ENCODE results near the gene C2CD3. TPM values are rescaled to one million over a fixed set of nuclear protein-coding genes. Genes with fewer than 3 reads are reported as not detected.

Gene C2CD3
- total and polyA plus RNA-seq, 2 donors = 12.2 to 13.6 TPM

DNA sequence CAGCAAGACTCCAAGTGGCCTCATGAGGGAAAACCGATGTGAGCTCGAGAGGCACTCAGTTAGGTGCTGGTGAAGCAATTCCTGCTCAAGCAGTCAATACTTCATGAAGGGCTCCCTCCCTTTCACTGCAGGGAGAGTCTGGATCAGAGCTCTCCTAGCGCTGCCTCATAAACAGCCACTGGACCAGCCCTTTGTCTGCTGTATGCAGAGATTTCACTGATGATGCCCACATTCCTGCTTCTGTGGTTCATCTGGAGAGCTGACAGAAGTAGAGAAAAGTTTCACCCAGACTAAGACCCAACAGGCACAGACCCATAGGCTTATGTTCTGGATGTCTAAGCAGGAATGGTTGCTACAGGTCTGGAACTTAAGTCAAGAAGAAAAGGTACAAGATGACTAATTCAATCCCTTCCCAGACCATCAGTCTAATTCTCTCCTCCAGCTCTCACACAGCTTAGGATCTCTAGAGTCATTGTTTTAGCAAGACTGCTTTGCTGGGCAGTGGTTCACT is 192.2 kb downstream of the C2CD3 start:
- H3K4me1 ChIP-seq (ENCODE audit: control insufficient read depth in 2 of 2, insufficient read depth in 2 of 2, low read length in 2 of 2) = peaks cover 53 to 78% of the 10 kb centered on the region in 2 donors
- H3K27ac ChIP-seq (ENCODE audit: low read depth in 1 of 2, low read length in 1 of 2) = peak overlapping the region; percentile 91 to 96
- no peak for DNase-seq (ENCODE audit: low read depth in 6 of 9, low spot score in 9 of 9)
- WGBS = 97% methylated on average over 3 of the region's 3 CpGs
- peak overlapping the region; percentile 21 to 96 for H3K4me3 ChIP-seq (ENCODE audit: low read length in 2 of 2)
- H3K9me3 ChIP-seq (ENCODE audit: control insufficient read depth in 2 of 2, insufficient read depth in 1 of 2, low read length in 1 of 2) = peaks cover 1 to 3% of the 10 kb centered on the region in 2 donors
- no peaks in the 10 kb centered on the region for H3K27me3 ChIP-seq (ENCODE audit: control insufficient read depth in 2 of 2, insufficient read depth in 1 of 2, low read length in 1 of 2)
- H3K36me3 ChIP-seq (ENCODE audit: control insufficient read depth in 2 of 2, insufficient read depth in 2 of 2, low read length in 1 of 2) = peaks cover 65 to 73% of the 10 kb centered on the region in 2 donors

DNA sequence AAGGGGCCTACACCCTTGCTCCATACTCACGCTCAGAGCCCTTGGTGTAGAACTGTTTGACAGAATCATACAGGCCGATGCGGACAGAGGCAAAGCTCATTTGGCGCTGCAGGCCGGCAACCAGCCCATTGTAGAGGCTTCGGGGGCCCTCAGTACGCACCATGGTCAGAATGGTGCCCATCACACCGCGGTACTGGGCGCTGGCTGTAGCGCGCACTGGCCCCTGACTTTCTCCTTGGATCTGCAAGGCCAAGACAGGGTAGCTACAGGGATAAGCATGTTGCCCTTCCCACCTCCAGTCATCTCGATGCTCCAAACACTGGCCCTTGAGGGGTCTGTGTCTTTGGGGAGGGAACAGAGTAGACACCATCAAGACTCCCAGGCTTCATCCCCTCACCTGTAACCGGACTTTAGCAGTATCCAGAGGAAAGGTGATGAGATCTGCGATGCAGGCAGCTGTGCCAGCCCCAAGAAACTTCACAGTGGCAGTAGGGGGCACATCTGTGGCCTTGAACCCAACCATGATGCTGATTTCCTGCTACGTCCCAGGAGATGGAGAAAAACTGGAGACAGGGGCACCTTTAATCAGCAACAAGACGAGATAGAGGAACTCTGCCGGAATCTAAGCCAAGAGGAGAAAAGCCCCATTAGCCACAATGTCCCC is 192.8 kb downstream of the C2CD3 start:
- Histone ChIP-seq H3K36me3 (ENCODE audit: control insufficient read depth in 2 of 2, insufficient read depth in 2 of 2, low read length in 1 of 2) (peaks cover 66 to 77% of the 10 kb centered on the region in 2 donors), H3K4me1 (ENCODE audit: control insufficient read depth in 2 of 2, insufficient read depth in 2 of 2, low read length in 2 of 2) (peaks cover 59 to 81% of the 10 kb centered on the region in 2 donors), H3K4me3 (ENCODE audit: low read length in 2 of 2) (no peak overlapping the region)

DNA sequence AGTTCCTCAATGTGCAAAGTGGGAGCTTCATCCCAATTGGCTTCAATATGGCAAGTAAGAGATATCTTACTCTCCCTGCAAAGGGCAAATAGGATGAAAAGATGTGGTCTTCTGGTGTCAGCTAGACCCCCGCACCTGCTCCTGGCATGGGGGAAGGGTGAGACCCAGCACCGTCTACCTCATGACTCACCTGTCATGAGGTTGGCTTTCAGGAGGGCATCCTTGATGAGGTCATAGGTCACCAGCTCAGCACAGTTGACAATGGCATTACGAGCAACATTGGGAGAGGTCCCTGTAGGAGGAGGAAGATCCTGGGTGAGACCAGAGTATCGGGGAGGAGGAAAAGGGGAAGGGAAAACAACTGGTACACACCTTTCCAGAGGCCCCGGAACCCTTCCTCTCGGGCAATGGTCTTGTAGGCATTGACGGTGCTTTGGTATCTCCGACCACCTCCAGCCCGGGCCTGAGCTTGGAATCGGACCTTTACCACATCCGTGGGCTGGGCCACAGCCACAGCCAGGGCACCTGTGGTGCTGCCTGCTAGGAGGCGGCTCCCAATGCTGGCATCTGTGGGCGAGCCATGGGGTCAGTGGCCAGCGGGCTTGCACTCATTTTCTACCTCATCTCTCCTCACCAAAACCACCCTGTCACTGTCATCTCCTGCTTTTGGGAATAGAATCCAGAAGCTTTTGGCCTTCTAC is 194.2 kb downstream of the C2CD3 start:
- H3K9me3 ChIP-seq (ENCODE audit: control insufficient read depth in 2 of 2, insufficient read depth in 1 of 2, low read length in 1 of 2) = peaks cover 1 to 3% of the 10 kb centered on the region in 2 donors
- no peak for DNase-seq (ENCODE audit: low read depth in 6 of 9, low spot score in 9 of 9)
- H3K27me3 ChIP-seq (ENCODE audit: control insufficient read depth in 2 of 2, insufficient read depth in 1 of 2, low read length in 1 of 2) = no peaks in the 10 kb centered on the region
- 95% methylated on average over 14 of the region's 14 CpGs for WGBS
- H3K27ac ChIP-seq (ENCODE audit: low read depth in 1 of 2, low read length in 1 of 2) = peak overlapping the region; percentile 27 to 54
- H3K4me3 ChIP-seq (ENCODE audit: low read length in 2 of 2) = no peak overlapping the region
- peaks cover 63 to 92% of the 10 kb centered on the region in 2 donors for H3K4me1 ChIP-seq (ENCODE audit: control insufficient read depth in 2 of 2, insufficient read depth in 2 of 2, low read length in 2 of 2)
- H3K36me3 ChIP-seq (ENCODE audit: control insufficient read depth in 2 of 2, insufficient read depth in 2 of 2, low read length in 1 of 2) = peaks cover 65 to 77% of the 10 kb centered on the region in 2 donors

More for the DNA sequence above, 192.8 kb downstream of the C2CD3 start:
- DNase-seq (ENCODE audit: low read depth in 6 of 9, low spot score in 9 of 9) = no peak
- H3K27ac ChIP-seq (ENCODE audit: low read depth in 1 of 2, low read length in 1 of 2) = peak overlapping the region; percentile 47 to 96
- peaks cover 1 to 3% of the 10 kb centered on the region in 2 donors for H3K9me3 ChIP-seq (ENCODE audit: control insufficient read depth in 2 of 2, insufficient read depth in 1 of 2, low read length in 1 of 2)
- 98% methylated on average over 18 of the region's 18 CpGs for WGBS
- no peaks in the 10 kb centered on the region for H3K27me3 ChIP-seq (ENCODE audit: control insufficient read depth in 2 of 2, insufficient read depth in 1 of 2, low read length in 1 of 2)

DNA sequence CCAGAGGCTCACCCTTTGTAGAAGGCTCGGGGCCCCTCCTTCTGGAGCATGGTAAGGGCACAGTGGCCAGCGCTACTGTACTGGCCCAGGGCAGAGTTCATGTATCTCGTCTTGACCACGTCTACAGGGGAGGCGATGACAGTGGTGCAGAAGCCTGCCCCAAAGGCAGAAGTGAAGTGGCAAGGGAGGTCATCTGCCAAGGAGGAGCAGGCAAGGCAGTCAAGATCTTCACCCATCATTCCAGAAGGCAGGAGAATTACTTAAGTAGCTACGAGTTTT is 195.4 kb downstream of the C2CD3 start:
- peaks cover 1 to 3% of the 10 kb centered on the region in 2 donors for H3K9me3 ChIP-seq (ENCODE audit: control insufficient read depth in 2 of 2, insufficient read depth in 1 of 2, low read length in 1 of 2)
- WGBS = 98% methylated on average over 6 of the region's 6 CpGs
- DNase-seq (ENCODE audit: low read depth in 6 of 9, low spot score in 9 of 9) = no peak
- H3K27me3 ChIP-seq (ENCODE audit: control insufficient read depth in 2 of 2, insufficient read depth in 1 of 2, low read length in 1 of 2) = no peaks in the 10 kb centered on the region
- peaks cover 56 to 86% of the 10 kb centered on the region in 2 donors for H3K4me1 ChIP-seq (ENCODE audit: control insufficient read depth in 2 of 2, insufficient read depth in 2 of 2, low read length in 2 of 2)
- peaks cover 54 to 67% of the 10 kb centered on the region in 2 donors for H3K36me3 ChIP-seq (ENCODE audit: control insufficient read depth in 2 of 2, insufficient read depth in 2 of 2, low read length in 1 of 2)
- no peak overlapping the region for H3K4me3 ChIP-seq (ENCODE audit: low read length in 2 of 2)
- H3K27ac ChIP-seq (ENCODE audit: low read depth in 1 of 2, low read length in 1 of 2) = peak overlapping the region in 1 of 2 donors; percentile 71

DNA sequence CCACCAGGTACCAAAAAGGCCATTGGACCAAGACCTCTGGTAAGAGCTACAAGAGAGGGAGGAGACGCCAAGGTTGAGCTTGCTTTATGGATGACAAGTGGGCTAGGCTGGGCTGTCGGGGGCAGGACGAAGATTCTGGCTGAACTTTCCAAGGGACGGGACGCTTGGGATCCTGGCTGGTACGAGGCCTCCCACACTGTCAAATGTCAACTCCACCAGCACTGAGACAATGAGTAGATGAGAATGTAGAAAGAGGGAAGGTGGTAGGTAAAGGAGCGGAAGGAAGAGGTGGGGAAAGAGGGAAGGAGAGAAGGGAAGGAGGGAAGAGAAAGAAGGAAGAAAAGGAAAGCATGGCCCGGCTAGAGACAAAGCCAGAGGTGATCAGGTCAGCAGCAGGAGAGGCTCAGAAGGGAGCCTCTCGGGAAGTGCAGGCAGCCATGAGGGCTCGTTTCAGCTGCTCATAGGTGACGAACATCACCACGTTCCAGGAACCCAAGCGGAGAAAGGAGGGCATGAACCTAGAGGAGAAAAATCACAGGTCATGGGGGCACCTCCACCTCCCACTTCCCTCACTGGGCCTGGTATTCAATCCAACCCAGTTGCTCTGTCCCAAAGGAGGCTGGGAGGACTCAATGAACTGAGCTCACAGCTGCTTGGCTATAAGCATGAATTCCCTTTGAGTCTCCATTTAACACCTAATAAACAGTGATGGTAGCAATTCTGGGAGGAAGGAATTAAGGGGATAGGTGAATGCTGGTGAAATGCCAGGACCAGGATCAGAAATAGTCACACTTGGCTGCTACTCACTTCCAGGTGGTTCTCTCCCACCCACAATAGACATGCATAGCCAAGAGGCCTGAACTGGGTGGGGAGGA is 196.0 kb downstream of the C2CD3 start:
- peaks cover 60 to 86% of the 10 kb centered on the region in 2 donors for H3K4me1 ChIP-seq (ENCODE audit: control insufficient read depth in 2 of 2, insufficient read depth in 2 of 2, low read length in 2 of 2)
- 98% methylated on average over 13 of the region's 13 CpGs for WGBS
- no peak overlapping the region for H3K4me3 ChIP-seq (ENCODE audit: low read length in 2 of 2)
- H3K36me3 ChIP-seq (ENCODE audit: control insufficient read depth in 2 of 2, insufficient read depth in 2 of 2, low read length in 1 of 2) = peaks cover 54 to 65% of the 10 kb centered on the region in 2 donors
- peak overlapping the region; percentile 81 to 82 for H3K27ac ChIP-seq (ENCODE audit: low read depth in 1 of 2, low read length in 1 of 2)
- no peak for DNase-seq (ENCODE audit: low read depth in 6 of 9, low spot score in 9 of 9)
- H3K9me3 ChIP-seq (ENCODE audit: control insufficient read depth in 2 of 2, insufficient read depth in 1 of 2, low read length in 1 of 2) = peaks cover 1 to 3% of the 10 kb centered on the region in 2 donors
- no peaks in the 10 kb centered on the region for H3K27me3 ChIP-seq (ENCODE audit: control insufficient read depth in 2 of 2, insufficient read depth in 1 of 2, low read length in 1 of 2)

DNA sequence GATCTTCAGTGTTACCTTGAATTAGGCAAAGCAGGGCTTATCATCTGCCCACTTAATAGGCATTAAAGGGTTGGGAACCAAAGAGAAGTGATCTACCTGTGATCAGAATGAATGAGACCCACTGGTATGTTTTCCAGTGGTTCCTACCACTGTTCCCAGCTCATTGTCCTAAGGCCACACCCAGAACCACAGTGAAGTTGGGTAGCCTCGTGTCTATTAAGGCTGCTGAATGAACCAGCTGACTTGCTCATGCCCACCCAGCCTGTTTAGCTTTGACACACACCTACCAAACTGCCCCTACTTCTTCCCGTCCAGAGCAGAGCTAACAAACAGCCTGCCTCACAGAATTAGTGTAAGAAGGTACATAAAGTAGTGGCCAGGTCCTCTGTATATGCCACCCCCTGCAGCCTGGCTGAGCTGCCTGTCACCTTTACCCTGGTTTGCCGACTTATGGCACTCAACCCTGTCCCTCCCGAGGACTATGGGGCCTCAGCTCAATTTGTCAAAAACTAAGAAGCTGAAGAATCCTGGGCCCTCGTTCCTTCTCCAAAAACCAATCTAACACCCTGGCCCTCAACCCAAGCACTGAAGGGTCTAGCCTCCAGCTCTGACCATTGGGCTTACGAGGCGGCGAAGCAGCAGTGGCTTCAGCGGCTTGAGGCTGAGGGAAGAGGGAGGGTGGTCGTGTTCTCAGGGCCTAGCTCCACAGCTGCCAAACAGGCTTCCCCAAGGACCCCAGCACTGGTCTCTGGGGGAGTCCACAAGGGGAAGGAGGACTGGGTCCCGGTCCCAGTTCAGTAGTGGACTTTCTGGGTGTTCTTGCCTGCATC is 198.0 kb downstream of the C2CD3 start:
- peaks cover 42 to 71% of the 10 kb centered on the region in 2 donors for H3K4me1 ChIP-seq (ENCODE audit: control insufficient read depth in 2 of 2, insufficient read depth in 2 of 2, low read length in 2 of 2)
- H3K27ac ChIP-seq (ENCODE audit: low read depth in 1 of 2, low read length in 1 of 2) = peak overlapping the region; percentile 74 to 81
- WGBS = 95% methylated on average over 11 of the region's 11 CpGs
- H3K27me3 ChIP-seq (ENCODE audit: control insufficient read depth in 2 of 2, insufficient read depth in 1 of 2, low read length in 1 of 2) = no peaks in the 10 kb centered on the region
- H3K36me3 ChIP-seq (ENCODE audit: control insufficient read depth in 2 of 2, insufficient read depth in 2 of 2, low read length in 1 of 2) = peaks cover 41 to 45% of the 10 kb centered on the region in 2 donors
- DNase-seq (ENCODE audit: low read depth in 6 of 9, low spot score in 9 of 9) = no peak
- no peak overlapping the region for H3K4me3 ChIP-seq (ENCODE audit: low read length in 2 of 2)
- peaks cover 1 to 3% of the 10 kb centered on the region in 2 donors for H3K9me3 ChIP-seq (ENCODE audit: control insufficient read depth in 2 of 2, insufficient read depth in 1 of 2, low read length in 1 of 2)

DNA sequence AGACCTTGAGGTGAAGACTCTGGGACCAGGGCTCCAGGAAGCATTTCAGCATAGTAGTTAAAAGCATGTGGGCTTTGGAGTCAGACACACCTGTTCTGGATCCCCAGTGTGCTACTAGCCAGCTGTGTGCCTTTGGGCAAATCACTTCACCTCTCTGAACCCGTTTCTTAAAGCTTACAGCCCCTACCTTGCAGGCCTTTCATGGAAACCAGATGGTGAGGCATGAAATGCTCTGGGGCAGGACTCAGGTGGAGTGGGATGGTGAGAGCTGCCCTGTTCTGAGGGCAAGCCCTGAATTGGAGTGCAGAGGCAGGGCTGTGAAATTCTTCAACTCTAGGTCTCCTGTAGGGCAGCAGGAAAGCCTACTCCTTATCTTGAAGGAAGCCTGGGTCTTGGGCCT is 198.6 kb downstream of the C2CD3 start:
- peak overlapping the region; percentile 49 to 62 for H3K27ac ChIP-seq (ENCODE audit: low read depth in 1 of 2, low read length in 1 of 2)
- peaks cover 1 to 3% of the 10 kb centered on the region in 2 donors for H3K9me3 ChIP-seq (ENCODE audit: control insufficient read depth in 2 of 2, insufficient read depth in 1 of 2, low read length in 1 of 2)
- 38% methylated on average over 1 of the region's 1 CpG for WGBS
- H3K4me1 ChIP-seq (ENCODE audit: control insufficient read depth in 2 of 2, insufficient read depth in 2 of 2, low read length in 2 of 2) = peaks cover 38 to 64% of the 10 kb centered on the region in 2 donors
- peaks cover 35 to 38% of the 10 kb centered on the region in 2 donors for H3K36me3 ChIP-seq (ENCODE audit: control insufficient read depth in 2 of 2, insufficient read depth in 2 of 2, low read length in 1 of 2)
- no peaks in the 10 kb centered on the region for H3K27me3 ChIP-seq (ENCODE audit: control insufficient read depth in 2 of 2, insufficient read depth in 1 of 2, low read length in 1 of 2)
- H3K4me3 ChIP-seq (ENCODE audit: low read length in 2 of 2) = no peak overlapping the region
- DNase-seq (ENCODE audit: low read depth in 6 of 9, low spot score in 9 of 9) = peak in 1 of 9 donors; percentile 43

DNA sequence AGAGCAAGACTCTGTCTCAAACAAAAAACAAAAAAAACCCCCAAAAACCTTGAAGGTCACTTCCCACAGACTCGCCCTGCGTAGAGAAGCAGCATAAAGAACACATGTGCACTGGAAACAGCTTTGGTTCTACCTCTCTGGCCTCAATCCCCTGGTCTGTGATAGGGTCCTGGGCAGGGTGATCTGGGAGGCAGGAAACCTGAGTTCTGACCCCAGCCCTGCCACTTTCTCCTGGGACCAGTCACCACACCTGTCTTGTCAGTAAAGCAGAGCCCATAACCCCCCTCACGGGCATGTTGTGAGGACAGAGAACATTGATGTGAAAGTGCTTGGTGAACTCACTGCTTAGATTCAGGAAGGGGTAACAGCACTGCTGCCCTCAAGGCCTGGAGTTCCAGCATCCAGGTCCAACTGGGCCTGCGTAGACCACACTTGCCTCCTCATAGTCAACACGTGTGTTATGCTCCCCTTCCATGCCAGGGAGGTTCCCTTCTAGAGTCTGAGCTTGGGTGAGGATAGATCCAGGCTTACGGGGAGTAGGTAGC is 199.6 kb downstream of the C2CD3 start:
- Histone ChIP-seq H3K36me3 (ENCODE audit: control insufficient read depth in 2 of 2, insufficient read depth in 2 of 2, low read length in 1 of 2) (peaks cover 25 to 29% of the 10 kb centered on the region in 2 donors), H3K4me1 (ENCODE audit: control insufficient read depth in 2 of 2, insufficient read depth in 2 of 2, low read length in 2 of 2) (peaks cover 31 to 57% of the 10 kb centered on the region in 2 donors), H3K27ac (ENCODE audit: low read depth in 1 of 2, low read length in 1 of 2) (peak overlapping the region; percentile 9 to 14), H3K9me3 (ENCODE audit: control insufficient read depth in 2 of 2, insufficient read depth in 1 of 2, low read length in 1 of 2) (peaks cover 1 to 3% of the 10 kb centered on the region in 2 donors), H3K27me3 (ENCODE audit: control insufficient read depth in 2 of 2, insufficient read depth in 1 of 2, low read length in 1 of 2) (no peaks in the 10 kb centered on the region), H3K4me3 (ENCODE audit: low read length in 2 of 2) (no peak overlapping the region)
- peak in 1 of 9 donors; percentile 34 for DNase-seq (ENCODE audit: low read depth in 6 of 9, low spot score in 9 of 9)
- WGBS = 97% methylated on average over 6 of the region's 6 CpGs
